ENCODE data around the gene ADGRB3. TPM values are rescaled to one million over a fixed set of nuclear protein-coding genes. Genes with fewer than 3 reads are reported as not detected.

The ADGRB3 gene
- total RNA-seq, 1 experiment from 2014 or later: not detected

GRCh38 chr6:68637782-68638181, 2.7 kb downstream of the ADGRB3 start:
- H3K36me3 ChIP-seq: no peaks in the 10 kb centered on the region
- H3K4me1 ChIP-seq (replicated peaks): peaks cover 9% of the 10 kb centered on the region
- no peak overlapping the region for H3K4me3 ChIP-seq
- DNase-seq (ENCODE audit: low read depth in 1 of 2, low spot score in 2 of 2): no peak
- no peak overlapping the region for H3K27ac ChIP-seq
- H3K27me3 ChIP-seq (replicated peaks): peaks cover 43% of the 10 kb centered on the region
- H3K9me3 ChIP-seq (replicated peaks): no peaks in the 10 kb centered on the region

- Histone ChIP-seq H3K4me1 (replicated peaks) (peaks cover 9% of the 10 kb centered on the region), H3K9me3 (replicated peaks) (no peaks in the 10 kb centered on the region), H3K27ac (no peak overlapping the region), H3K36me3 (no peaks in the 10 kb centered on the region), H3K4me3 (no peak overlapping the region), H3K27me3 (replicated peaks) (peaks cover 40% of the 10 kb centered on the region)
- DNase-seq (ENCODE audit: low read depth in 1 of 2, low spot score in 2 of 2): no peak
Measured at GRCh38 chr6:68638230-68638900, 3.3 kb downstream of the ADGRB3 start.

- DNase-seq (ENCODE audit: low read depth in 1 of 2, low spot score in 2 of 2): no peak
- no peak overlapping the region for H3K4me3 ChIP-seq
- no peaks in the 10 kb centered on the region for H3K9me3 ChIP-seq (replicated peaks)
- H3K36me3 ChIP-seq: no peaks in the 10 kb centered on the region
- H3K27me3 ChIP-seq (replicated peaks): peaks cover 31% of the 10 kb centered on the region
- H3K4me1 ChIP-seq (replicated peaks): peaks cover 9% of the 10 kb centered on the region
- no peak overlapping the region for H3K27ac ChIP-seq
Measured at GRCh38 chr6:68639211-68639610, 4.1 kb downstream of the ADGRB3 start.

GRCh38 chr6:68639826-68640490, 4.9 kb downstream of the ADGRB3 start:
- no peak for DNase-seq (ENCODE audit: low read depth in 1 of 2, low spot score in 2 of 2)
- H3K27me3 ChIP-seq (replicated peaks): peaks cover 26% of the 10 kb centered on the region
- H3K4me1 ChIP-seq (replicated peaks): peaks cover 5% of the 10 kb centered on the region; the same call in 1 of the 2 replicates
- no peak overlapping the region for H3K4me3 ChIP-seq
- no peak overlapping the region for H3K27ac ChIP-seq
- H3K9me3 ChIP-seq (replicated peaks): no peaks in the 10 kb centered on the region
- no peaks in the 10 kb centered on the region for H3K36me3 ChIP-seq

- H3K36me3 ChIP-seq: no peaks in the 10 kb centered on the region
- peaks cover 3% of the 10 kb centered on the region; the same call in 1 of the 2 replicates for H3K4me1 ChIP-seq (replicated peaks)
- no peak overlapping the region for H3K4me3 ChIP-seq
- DNase-seq (ENCODE audit: low read depth in 1 of 2, low spot score in 2 of 2): no peak
- peaks cover 23% of the 10 kb centered on the region for H3K27me3 ChIP-seq (replicated peaks)
- no peak overlapping the region for H3K27ac ChIP-seq
- no peaks in the 10 kb centered on the region for H3K9me3 ChIP-seq (replicated peaks)
Measured at GRCh38 chr6:68640491-68640835, 5.4 kb downstream of the ADGRB3 start.

- H3K4me1 ChIP-seq (replicated peaks): no peaks in the 10 kb centered on the region
- peaks cover 16% of the 10 kb centered on the region for H3K27me3 ChIP-seq (replicated peaks)
- no peaks in the 10 kb centered on the region for H3K36me3 ChIP-seq
- no peak for DNase-seq (ENCODE audit: low read depth in 1 of 2, low spot score in 2 of 2)
- no peak overlapping the region for H3K27ac ChIP-seq
- H3K9me3 ChIP-seq (replicated peaks): no peaks in the 10 kb centered on the region
- H3K4me3 ChIP-seq: no peak overlapping the region
Measured at GRCh38 chr6:68641172-68641571, 6.1 kb downstream of the ADGRB3 start.

- Histone ChIP-seq H3K27me3 (replicated peaks) (peaks cover 6% of the 10 kb centered on the region), H3K27ac (no peak overlapping the region), H3K4me1 (replicated peaks) (no peaks in the 10 kb centered on the region), H3K9me3 (replicated peaks) (no peaks in the 10 kb centered on the region), H3K36me3 (no peaks in the 10 kb centered on the region), H3K4me3 (no peak overlapping the region)
- no peak for DNase-seq (ENCODE audit: low read depth in 1 of 2, low spot score in 2 of 2)
Measured at GRCh38 chr6:68642081-68642480, 7.0 kb downstream of the ADGRB3 start.

GRCh38 chr6:68642977-68643376, 7.9 kb downstream of the ADGRB3 start:
- Histone ChIP-seq H3K9me3 (replicated peaks) (no peaks in the 10 kb centered on the region), H3K27ac (no peak overlapping the region), H3K4me1 (replicated peaks) (no peaks in the 10 kb centered on the region), H3K36me3 (no peaks in the 10 kb centered on the region), H3K27me3 (replicated peaks) (no peaks in the 10 kb centered on the region), H3K4me3 (no peak overlapping the region)
- DNase-seq (ENCODE audit: low read depth in 1 of 2, low spot score in 2 of 2): no peak

- no peak overlapping the region for H3K27ac ChIP-seq
- no peak overlapping the region for H3K4me3 ChIP-seq
- no peaks in the 10 kb centered on the region for H3K36me3 ChIP-seq
- no peaks in the 10 kb centered on the region for H3K4me1 ChIP-seq (replicated peaks)
- no peaks in the 10 kb centered on the region for H3K27me3 ChIP-seq (replicated peaks)
- no peak for DNase-seq (ENCODE audit: low read depth in 1 of 2, low spot score in 2 of 2)
- H3K9me3 ChIP-seq (replicated peaks): no peaks in the 10 kb centered on the region
Measured at GRCh38 chr6:68649669-68650068, 14.6 kb downstream of the ADGRB3 start.

- no peak for DNase-seq (ENCODE audit: low read depth in 1 of 2, low spot score in 2 of 2)
- Histone ChIP-seq H3K27ac (no peak overlapping the region), H3K4me3 (no peak overlapping the region), H3K4me1 (replicated peaks) (no peaks in the 10 kb centered on the region), H3K9me3 (replicated peaks) (no peaks in the 10 kb centered on the region), H3K36me3 (no peaks in the 10 kb centered on the region), H3K27me3 (replicated peaks) (no peaks in the 10 kb centered on the region)
Measured at GRCh38 chr6:68650142-68650541, 15.1 kb downstream of the ADGRB3 start.

- no peak for DNase-seq (ENCODE audit: low read depth in 1 of 2, low spot score in 2 of 2)
- H3K36me3 ChIP-seq: no peaks in the 10 kb centered on the region
- H3K9me3 ChIP-seq (replicated peaks): no peaks in the 10 kb centered on the region
- H3K27ac ChIP-seq: no peak overlapping the region
- H3K4me3 ChIP-seq: no peak overlapping the region
- H3K27me3 ChIP-seq (replicated peaks): no peaks in the 10 kb centered on the region
- no peaks in the 10 kb centered on the region for H3K4me1 ChIP-seq (replicated peaks)
Measured at GRCh38 chr6:68651011-68651985, 16.2 kb downstream of the ADGRB3 start.

GRCh38 chr6:68652117-68652536, 17.0 kb downstream of the ADGRB3 start:
- H3K36me3 ChIP-seq: no peaks in the 10 kb centered on the region
- H3K9me3 ChIP-seq (replicated peaks): no peaks in the 10 kb centered on the region
- H3K27me3 ChIP-seq (replicated peaks): no peaks in the 10 kb centered on the region
- H3K4me1 ChIP-seq (replicated peaks): no peaks in the 10 kb centered on the region
- H3K4me3 ChIP-seq: no peak overlapping the region
- DNase-seq (ENCODE audit: low read depth in 1 of 2, low spot score in 2 of 2): no peak
- H3K27ac ChIP-seq: no peak overlapping the region

GRCh38 chr6:68653074-68653705, 18.1 kb downstream of the ADGRB3 start:
- H3K36me3 ChIP-seq: no peaks in the 10 kb centered on the region
- H3K9me3 ChIP-seq (replicated peaks): no peaks in the 10 kb centered on the region
- H3K4me3 ChIP-seq: no peak overlapping the region

More at GRCh38 chr6:68653074-68653705, 18.1 kb downstream of the ADGRB3 start:
- no peak for DNase-seq (ENCODE audit: low read depth in 1 of 2, low spot score in 2 of 2)
- H3K4me1 ChIP-seq (replicated peaks): no peaks in the 10 kb centered on the region
- H3K27me3 ChIP-seq (replicated peaks): no peaks in the 10 kb centered on the region
- H3K27ac ChIP-seq: no peak overlapping the region
